ENCODE results near the gene CLNK.

Gene CLNK

GRCh38 chr4:10492464-10492863 is 192.1 kb downstream of the CLNK start:
- H3K9me3 ChIP-seq = no peaks in the 10 kb centered on the region

DNA sequence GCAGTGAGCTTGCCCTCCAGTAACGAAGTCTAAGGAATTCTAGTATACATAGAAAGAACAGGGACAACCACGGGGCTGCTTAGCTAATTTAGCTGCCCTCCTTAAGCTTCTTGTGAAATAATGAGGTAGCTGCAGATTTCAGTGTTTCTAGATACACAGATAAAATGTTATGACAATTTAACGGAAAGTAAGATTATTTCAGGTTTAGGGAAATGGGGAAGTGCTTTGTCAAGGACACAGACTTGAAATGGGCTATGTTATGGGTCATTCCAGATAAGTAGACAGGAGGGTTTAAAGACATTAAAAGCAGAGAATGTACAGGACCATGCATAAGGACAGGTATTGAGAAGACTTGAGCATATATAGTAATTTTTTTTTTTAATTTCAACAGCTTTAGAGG is 193.2 kb downstream of the CLNK start:
- no peak for DNase-seq
- no peak overlapping the region for H3K27ac ChIP-seq
- no peak overlapping the region for H3K4me3 ChIP-seq
- TF ChIP-seq CTCF (IDR thresholded peaks at IDR 0.05) = no peak
- peaks cover 0 to 7% of the 10 kb centered on the region in 2 donors for H3K27me3 ChIP-seq
- H3K9me3 ChIP-seq = no peaks in the 10 kb centered on the region
- intact Hi-C loops (cut with DNase I; ENCODE audit: low total_unique reads) = no loop called here
- H3K36me3 ChIP-seq = no peaks in the 10 kb centered on the region
- H3K4me1 ChIP-seq = no peaks in the 10 kb centered on the region

More at GRCh38 chr4:10492464-10492863, 192.1 kb downstream of the CLNK start:
- Histone ChIP-seq H3K27me3 (peaks cover 0 to 7% of the 10 kb centered on the region in 2 donors), H3K4me3 (no peak overlapping the region), H3K4me1 (no peaks in the 10 kb centered on the region), H3K36me3 (no peaks in the 10 kb centered on the region), H3K27ac (no peak overlapping the region)
- DNase-seq = no peak
- intact Hi-C loops (cut with DNase I; ENCODE audit: low total_unique reads) = no loop called here
- TF ChIP-seq CTCF (IDR thresholded peaks at IDR 0.05) = no peak

GRCh38 chr4:10490996-10491395 is 193.6 kb downstream of the CLNK start:
- Histone ChIP-seq H3K36me3 (no peaks in the 10 kb centered on the region), H3K4me1 (no peaks in the 10 kb centered on the region), H3K9me3 (no peaks in the 10 kb centered on the region), H3K4me3 (no peak overlapping the region), H3K27me3 (peaks cover 0 to 7% of the 10 kb centered on the region in 2 donors), H3K27ac (no peak overlapping the region)
- no peak for DNase-seq
- no peak for TF ChIP-seq CTCF (IDR thresholded peaks at IDR 0.05)
- intact Hi-C loops (cut with DNase I; ENCODE audit: low total_unique reads) = no loop called here

DNA sequence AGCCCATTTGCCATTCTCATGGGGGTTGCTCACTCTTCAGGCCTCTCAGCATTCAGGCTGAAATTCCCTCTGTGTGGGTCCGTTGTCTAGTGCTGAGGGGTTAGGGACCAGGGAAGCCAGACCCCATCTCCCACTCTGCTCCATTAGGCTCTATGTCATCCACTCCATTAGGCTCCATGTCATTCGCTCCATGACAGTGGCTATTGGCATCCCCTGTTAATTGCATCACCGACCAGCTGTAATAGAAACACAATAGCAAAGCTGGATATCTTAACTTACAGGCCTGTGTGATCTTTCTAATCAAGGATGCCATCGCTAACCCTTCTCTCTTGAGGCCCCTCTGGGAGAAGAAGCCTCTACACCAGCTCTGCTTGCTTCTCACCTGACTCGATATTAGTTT is 201.7 kb downstream of the CLNK start:
- intact Hi-C loops (cut with DNase I; ENCODE audit: low total_unique reads) = no loop called here
- no peak overlapping the region for H3K27ac ChIP-seq
- no peaks in the 10 kb centered on the region for H3K4me1 ChIP-seq
- H3K27me3 ChIP-seq = peaks cover 0 to 5% of the 10 kb centered on the region in 2 donors
- H3K4me3 ChIP-seq = no peak overlapping the region
- DNase-seq = no peak
- H3K36me3 ChIP-seq = no peaks in the 10 kb centered on the region
- H3K9me3 ChIP-seq = no peaks in the 10 kb centered on the region
- no peak for TF ChIP-seq CTCF (IDR thresholded peaks at IDR 0.05)

DNA sequence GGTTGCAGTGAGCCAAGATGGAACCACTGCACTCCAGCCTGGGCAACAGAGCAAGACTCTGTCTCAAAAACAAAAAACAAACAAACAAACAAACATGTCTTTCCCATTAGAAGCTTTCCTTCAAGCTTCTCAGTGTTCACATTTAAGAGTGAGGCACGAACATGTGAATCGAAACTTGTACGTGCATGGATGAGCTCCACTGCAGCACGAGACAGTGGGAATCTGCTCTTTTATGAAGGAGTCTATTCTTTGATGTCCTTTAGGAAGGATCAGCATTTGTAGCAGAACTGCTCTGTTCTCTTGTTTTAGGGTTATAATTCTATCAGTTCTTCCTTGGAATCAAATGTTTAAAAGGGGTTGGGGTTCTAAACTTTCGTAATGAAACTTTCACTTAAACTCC is 204.0 kb downstream of the CLNK start:
- Histone ChIP-seq H3K27me3 (peaks cover 0 to 5% of the 10 kb centered on the region in 2 donors), H3K36me3 (no peaks in the 10 kb centered on the region), H3K9me3 (no peaks in the 10 kb centered on the region), H3K4me3 (no peak overlapping the region), H3K27ac (no peak overlapping the region), H3K4me1 (no peaks in the 10 kb centered on the region)
- DNase-seq = no peak
- TF ChIP-seq CTCF (IDR thresholded peaks at IDR 0.05) = no peak
- intact Hi-C loops (cut with DNase I; ENCODE audit: low total_unique reads) = no loop called here

DNA sequence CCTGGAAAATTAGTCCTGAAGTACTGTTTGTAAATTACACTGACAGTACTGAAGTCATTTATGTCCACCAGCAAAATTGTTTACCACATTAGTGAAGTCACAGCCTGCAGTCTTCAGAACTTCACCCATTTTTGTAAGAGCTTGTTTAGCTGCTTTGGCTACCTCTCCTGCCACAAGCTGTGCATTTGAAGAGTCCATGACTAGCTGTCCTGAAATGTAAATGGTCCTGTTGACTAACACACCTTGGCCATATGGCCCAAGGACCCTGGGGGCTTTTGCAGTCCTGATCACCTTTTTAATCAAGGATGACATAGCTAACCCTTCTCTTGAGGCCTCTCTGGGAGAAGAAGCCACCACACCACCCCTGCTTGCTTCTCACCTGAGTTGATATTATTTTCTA is 205.9 kb downstream of the CLNK start:
- Histone ChIP-seq H3K9me3 (no peaks in the 10 kb centered on the region), H3K4me1 (no peaks in the 10 kb centered on the region), H3K4me3 (no peak overlapping the region), H3K27me3 (peaks cover 0 to 5% of the 10 kb centered on the region in 2 donors), H3K27ac (no peak overlapping the region), H3K36me3 (no peaks in the 10 kb centered on the region)
- DNase-seq = no peak
- no peak for TF ChIP-seq CTCF (IDR thresholded peaks at IDR 0.05)
- intact Hi-C loops (cut with DNase I; ENCODE audit: low total_unique reads) = no loop called here

Data from tibial artery (tissue), 4 donors.